Activated T-cell treated with anti-CD3 and anti-CD28 coated beads for 4 hours (primary cell): ENCODE results near the gene CNTNAP2.

ENCODE experiments used
- DNase-seq: peaks from one replicate; pipeline ENCODE4 v3.0.0-alpha.2; 2020

CNTNAP2 gene

DNA sequence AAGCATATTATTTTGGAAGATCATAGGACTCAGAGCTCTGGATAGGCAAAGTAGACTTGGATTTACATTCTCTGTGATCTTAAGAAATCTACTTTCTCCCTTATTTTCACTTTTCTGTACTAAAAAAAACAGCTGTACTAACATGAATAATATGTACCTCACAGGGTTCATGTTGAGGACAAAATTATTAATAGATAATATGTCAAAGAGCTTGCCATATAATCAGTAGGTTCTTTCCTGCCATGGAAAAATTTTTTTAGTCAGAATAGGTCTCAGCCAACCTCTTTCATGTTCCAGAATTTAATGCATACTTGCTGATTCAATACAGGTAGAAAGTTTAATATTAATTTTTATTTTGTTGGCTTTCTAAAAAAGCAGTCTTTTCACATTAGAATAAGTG is 1693.7 kb downstream of the CNTNAP2 start:
- DNase-seq: no peak

DNA sequence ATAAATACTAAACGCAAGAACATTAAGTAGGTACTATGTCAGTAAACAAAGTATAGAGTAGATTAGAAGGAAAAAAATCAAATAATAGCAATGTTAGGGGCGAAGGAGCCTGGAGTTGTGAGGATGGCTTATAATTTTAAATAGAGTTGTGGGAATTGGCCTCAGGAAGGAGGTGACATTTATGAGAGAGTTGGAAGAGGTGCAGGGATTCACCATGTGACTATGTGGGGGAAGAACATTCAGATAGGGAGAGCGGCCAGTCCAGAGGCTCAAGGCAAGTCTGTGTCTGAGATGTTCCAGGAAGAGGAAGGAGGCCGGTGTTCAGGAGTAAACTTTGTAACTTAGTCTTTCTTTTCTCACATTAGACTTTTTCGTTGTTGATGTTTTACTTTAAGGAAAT is 1695.3 kb downstream of the CNTNAP2 start:
- DNase-seq: no peak

DNA sequence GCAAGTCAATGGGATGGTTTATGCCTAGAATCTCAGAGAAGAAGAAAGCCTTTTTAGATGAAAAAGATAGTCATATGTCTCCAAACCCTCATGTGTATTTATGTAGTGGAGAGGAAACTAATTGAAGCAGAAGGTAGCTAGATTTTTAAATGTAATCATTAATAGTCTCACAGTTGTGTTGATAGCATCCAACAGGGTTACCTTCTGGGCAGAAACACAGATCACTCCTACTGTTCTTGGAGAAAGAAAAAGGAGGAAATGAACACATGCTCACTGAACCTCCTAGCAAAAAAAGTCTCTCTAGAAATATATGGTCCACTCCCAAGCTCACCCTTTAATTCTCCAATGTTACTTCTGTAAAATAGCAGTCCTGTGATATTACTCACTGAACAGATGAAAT is 1696.7 kb downstream of the CNTNAP2 start:
- DNase-seq: no peak

DNA sequence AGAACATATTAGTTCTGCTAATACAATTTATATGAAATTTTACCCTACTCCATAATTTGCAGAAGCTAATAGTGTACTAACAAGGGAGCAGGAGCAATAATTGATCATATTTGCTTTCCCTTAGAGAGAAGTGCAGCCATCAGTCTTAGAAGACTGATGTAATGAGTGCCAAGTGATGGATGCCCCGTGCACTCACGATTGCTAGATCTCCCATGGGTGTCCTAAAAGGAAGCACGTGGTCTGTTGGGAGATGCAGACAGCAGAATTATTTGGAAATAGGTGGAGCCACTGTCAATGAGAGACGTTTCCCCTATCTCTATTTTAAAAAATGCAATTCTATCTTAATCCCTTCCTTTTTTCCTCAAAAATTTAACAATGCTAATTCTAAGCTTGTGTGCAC is 1701.7 kb downstream of the CNTNAP2 start:
- no peak for DNase-seq

DNA sequence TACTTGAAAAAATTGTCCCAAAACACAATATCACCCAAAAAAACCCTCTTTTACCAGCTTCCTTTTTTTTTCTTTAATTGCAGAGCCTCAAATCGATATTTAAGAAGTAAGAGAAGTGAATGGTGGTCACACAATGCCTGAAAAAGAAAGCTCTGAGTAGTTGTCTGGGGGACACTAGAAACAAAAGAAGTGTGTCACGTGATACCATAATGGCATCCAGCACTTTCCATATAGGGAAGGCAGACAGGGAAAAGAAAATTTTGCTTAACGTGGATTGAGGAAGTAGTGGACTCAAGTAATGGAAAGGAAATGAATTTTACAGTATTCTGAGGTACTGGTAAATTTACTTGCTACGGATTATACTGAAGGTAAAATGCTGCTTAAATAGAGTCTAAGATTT is 1708.1 kb downstream of the CNTNAP2 start:
- DNase-seq: no peak

DNA sequence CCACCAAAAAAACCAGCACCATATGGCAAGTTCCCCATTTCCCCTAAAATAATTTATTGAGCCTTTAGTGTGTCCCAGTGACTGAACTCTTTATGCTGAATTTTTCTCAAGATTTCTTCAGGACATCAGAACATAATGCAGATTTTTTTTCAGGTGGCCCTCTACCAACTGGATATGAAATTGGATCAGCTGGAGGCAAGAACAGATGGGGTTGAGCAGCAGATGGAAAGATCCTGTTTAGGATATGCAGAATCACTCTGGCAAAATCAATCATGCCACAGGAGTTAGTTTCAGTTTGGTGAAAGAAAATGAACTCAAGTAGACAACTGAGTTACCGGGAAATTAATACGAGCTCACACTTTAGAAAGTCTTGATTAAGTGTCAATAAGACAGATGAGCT is 1712.4 kb downstream of the CNTNAP2 start:
- no peak for DNase-seq

DNA sequence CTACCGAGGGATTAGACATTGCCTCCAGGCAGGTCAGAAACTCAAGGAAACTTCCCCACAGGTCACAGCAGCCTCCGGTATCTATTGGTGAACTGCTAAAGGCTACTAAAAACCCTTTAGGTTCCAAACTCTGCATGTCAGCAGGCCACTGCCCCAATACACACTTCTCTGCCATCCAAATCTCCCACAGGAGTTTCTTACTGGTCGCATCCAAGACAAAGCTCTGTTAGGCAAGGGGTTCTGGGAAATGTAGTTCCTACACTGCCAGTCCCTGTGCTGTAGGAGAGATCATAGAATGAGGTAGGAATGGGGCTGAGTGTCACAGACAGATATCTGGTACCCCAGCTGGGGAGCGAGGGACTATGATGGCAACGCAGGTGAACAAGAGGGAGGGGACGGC is 1717.0 kb downstream of the CNTNAP2 start:
- DNase-seq: no peak

DNA sequence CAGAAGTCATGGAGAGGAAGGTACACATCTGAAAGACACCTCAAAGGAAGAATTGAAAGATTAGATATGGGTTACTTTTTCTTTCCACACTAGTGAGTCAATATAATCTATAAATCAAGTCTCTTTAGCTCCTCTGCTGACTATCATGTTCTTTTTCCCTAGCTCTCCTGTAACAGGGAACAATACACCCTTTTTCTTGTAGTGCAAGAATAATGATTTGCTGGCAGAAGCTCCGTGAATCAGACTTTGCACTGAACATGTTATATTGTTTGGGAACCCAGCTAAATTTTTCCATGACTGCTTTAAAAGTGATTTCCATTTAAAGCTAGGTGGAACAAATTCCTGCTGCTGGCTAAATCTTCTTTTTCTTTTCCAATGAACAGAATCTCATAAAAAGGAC is 1717.4 kb downstream of the CNTNAP2 start:
- DNase-seq: no peak

DNA sequence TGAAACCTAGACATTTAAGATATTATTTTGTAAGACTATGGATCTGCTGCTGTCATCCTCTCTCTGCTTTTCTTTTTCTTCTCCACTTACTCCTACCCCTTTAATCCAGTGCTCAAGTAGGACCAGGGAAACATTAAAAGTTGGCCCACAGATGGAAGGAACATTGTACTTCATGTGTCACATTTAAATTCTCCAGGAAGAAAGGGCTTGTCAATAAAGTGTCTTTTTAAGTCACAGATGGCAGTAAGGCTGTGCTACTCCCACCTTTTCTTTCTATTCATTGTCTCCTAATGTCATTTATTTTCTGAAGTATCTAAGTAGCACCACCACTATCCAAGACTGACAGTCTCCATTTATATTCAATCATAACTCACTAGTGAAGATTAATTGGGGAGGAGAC is 1736.2 kb downstream of the CNTNAP2 start:
- no peak for DNase-seq

DNA sequence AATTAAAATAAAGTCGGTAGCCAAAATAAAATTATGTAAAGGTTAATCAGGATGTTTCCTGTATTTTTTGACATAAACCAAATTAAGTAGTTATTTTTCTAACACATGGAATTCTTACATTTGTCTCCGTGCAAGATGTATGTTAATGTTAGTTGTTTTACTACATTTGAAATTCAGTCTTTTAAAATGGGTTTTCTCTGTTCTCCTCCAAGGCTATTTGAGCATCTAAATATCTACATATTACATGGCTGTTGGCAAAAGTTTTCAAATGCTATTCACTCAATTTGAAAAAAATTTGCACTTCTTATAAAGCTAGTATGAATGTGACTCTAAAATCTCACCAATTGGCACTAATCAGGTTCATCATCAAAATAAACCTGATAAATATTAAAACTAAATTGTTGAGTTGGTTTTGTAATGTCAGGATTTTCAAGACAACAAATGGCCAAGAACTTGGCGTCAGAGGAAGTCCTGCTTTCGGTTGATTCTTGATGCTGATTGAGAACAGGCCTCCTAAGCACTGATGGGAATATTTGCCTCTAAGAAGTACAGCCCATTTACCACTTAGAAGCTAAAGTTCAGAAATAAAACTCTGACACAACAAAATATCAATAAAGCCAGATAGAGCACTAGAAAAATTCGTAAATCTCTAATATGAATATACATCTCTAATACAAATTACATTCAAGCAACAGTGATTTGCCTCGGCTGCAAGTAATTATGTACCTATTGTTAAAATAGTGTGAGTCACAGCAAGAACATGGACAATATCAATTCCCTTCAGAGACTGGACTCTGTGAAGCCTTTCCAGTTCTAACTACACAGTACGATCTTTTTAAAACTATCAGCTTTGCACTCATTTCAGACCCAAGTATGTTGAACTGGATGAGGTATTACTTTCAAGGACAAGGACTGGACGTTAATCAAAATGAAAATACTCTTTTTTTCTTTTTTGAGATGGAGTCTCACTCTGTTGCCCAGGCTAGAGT is 1740.8 kb downstream of the CNTNAP2 start:
- no peak for DNase-seq

DNA sequence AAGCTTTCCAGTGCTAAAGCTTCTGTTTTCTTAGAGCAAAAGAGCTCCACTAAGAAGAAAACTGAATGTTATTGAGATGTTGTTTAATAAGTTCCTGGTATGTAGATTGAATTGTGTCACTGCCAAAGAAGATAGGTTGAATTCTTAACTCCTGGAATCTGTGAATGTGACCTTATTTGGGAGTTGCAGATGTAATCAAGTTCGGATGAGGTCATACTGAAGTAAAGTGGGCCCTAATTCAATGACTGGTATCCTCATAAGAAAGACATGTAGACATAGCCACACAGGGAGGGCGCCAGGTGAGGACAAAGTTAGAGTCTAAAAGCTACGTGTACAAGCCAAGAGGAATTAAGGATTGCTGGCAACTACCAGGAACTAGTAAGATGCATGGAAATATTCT is 1741.8 kb downstream of the CNTNAP2 start:
- no peak for DNase-seq

DNA sequence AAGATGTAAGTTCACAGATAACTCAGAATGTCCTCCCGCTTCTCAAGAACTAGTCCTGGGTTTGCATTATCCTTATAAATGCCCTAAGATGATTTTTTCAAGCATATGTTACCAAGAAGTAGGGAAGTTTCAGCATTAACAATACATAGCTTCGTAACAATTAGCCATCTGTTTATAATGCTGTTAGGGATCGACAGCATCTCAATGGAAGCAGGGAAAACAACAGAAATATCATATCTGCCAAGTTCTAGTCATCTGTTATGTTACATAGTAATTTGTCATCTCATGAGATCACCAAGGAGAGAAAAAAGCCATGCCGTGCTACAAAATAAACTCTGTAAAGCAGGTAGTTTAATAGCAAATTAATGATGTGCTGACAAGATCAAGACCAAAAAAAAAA is 1742.4 kb downstream of the CNTNAP2 start:
- no peak for DNase-seq

DNA sequence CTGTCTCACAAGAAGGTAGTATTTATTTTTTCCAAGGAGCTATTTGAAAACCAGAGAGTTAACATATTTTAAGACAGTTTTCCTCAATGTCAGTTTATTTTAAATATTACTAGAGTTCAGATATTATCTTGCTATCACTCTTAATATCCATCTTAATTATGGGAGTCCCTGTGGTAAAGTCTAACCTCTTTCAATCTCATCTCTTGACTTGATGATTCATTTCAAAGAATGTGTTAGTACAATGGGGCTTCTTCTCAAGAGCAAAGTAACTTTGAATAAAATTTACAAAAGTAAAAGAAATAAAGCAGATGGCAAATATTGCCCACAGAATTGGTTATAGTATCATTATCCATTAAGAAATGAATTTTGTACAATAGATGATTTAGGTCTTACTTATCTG is 1742.9 kb downstream of the CNTNAP2 start:
- DNase-seq: no peak

DNA sequence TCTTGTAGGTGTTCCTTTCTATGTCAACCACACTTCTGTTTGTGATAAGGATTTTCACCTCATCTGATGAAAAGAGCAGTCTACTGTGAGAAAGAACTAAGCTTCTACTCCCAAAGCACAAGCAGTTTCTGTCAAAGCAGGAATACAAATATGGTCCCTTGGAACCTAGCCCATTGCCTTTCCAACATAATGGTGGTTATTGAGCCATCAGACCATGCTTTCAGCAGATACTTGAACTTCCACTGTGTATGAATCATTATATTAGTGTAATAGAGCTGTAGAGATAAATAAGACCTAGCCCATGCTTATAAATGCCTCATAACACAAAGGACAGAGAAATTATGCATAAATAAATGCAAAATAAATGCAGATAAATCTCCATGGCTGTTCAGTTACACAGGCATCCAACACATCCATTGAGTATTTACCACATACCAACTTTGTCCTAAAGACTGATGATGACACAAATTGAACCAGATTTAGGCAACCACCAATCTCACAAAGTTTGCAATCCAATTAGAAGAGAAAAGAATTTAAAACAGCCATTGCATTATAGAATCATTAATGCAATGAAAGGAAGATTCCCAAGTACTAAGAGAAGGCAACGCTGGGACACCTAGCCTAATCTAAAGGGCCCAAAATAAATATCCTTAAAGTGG is 1744.6 kb downstream of the CNTNAP2 start:
- no peak for DNase-seq

DNA sequence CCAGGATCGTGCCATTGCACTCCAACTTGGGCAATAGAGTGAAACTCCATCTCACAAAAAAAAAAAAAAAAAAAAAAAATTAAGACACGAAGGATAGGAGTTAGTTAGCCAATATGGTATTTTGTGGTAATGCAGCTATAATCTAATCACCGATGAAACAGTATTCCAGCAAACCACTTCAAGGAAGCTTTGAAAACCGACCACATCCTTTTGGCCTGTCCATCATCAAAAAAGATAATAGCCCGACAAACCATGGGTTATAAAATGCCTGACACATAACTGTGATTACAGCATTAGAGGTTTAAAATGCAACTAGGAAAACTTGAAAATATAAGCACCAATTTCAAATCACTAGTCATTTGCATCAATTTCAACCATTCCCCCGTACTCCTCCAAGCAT is 1745.3 kb downstream of the CNTNAP2 start:
- no peak for DNase-seq

DNA sequence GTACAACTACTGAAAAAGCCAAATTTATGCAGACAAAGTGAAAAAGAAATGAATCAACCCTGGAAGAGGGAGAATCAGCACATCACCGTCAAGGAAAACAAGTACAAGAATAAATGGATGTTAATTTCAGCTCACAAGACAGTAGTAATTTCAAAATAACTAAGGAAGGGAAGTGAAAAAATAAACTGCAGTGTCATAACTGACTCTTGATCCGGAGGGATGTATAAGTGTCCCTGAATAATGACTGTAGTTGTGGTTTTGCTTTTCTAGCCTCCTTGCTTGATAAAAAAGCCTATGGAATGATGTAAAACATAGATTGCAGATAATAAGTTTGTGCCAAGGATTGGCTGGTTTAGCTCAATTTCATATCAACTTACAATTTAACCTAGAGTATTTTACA is 1752.9 kb downstream of the CNTNAP2 start:
- DNase-seq: no peak

DNA sequence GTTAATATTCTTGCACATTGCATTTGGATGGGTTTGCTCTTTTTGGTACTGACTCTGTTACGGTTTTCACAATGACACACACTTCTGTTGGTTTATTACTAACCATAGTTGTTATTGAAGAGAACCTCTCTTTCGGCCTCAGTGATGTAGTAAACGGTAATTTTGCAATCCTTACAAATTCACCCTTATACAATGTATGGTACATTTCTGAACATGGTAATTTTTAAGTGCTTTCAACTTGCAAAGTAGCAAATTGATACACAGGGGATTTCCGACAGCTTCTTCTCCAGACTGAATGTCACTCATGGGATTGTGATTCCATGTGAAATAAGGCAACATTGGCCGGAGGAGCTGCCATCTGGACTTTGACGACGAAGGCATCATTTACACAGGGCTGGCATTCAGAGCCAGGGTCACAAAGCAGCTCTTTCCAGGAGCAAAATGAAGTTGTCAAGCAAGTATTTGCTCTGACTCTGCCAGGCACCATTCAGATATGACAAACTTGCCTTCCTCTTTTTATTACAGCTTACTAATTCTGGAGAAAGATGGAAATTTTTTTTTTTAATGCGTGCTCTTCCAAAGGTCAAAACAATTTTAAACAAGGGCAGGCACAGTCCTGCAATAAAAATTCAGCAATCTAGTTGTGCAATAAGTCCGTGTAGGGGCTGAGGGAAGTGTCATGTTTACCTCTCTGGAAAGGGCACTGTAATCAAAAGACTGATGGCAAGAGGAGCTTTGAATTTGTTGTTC is 1762.5 kb downstream of the CNTNAP2 start:
- no peak for DNase-seq

DNA sequence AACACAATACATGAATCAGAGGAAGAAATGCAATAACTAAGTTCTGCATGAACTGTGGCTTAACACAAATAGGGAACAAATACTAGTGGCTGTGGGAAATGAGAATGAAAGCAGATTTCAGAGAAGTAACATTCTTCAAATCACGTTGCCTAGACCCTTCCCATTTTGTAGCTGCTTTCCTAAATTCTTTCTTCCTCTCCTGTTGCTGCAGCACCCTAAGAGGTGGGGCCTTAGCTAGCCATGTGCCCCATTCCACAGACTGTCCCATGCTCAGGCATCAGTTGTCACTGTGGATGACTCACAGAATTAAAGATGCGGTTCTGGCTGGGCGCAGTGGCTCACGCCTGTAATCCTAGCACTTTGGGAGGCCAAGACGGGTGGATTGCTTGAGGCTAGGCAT is 1769.3 kb downstream of the CNTNAP2 start:
- no peak for DNase-seq

DNA sequence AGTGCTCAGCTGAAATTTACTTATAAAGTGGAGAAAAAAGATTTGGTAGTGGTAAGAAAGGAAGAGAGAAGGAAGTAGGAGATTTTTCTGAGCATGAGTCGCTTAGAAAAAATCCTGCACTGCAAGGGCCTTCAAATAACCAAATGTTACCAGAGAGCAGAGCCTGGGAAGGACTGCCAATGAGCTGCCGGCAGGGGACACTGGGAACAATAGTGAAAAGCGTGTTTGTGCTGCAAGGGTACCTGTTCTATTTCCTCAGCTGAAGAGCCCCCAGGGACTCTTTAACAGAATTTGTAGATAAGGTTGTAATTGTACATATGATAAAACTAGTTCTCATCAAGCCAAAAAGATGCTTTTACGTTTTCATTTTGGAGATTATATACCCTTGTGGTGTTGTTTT is 1777.7 kb downstream of the CNTNAP2 start:
- DNase-seq: no peak

DNA sequence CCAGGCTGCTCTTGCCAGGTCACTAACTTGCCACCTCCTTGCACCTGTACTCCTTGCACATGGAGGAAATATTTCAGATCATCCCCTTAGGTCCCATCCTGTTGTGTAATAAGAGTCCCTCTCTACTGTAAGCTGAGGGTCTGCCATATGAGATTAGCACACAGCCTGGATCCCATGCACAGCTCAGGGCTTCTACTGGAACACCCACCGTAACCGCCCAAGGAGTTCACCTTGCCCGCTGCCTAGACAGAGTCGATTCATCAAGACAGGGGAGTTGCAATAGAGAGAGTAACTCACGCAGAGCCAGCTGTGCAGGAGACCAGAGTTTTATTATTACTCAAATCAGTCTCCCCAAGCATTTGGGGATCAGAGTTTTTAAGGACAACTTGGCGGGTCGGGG is 1779.5 kb downstream of the CNTNAP2 start:
- DNase-seq: no peak

DNA sequence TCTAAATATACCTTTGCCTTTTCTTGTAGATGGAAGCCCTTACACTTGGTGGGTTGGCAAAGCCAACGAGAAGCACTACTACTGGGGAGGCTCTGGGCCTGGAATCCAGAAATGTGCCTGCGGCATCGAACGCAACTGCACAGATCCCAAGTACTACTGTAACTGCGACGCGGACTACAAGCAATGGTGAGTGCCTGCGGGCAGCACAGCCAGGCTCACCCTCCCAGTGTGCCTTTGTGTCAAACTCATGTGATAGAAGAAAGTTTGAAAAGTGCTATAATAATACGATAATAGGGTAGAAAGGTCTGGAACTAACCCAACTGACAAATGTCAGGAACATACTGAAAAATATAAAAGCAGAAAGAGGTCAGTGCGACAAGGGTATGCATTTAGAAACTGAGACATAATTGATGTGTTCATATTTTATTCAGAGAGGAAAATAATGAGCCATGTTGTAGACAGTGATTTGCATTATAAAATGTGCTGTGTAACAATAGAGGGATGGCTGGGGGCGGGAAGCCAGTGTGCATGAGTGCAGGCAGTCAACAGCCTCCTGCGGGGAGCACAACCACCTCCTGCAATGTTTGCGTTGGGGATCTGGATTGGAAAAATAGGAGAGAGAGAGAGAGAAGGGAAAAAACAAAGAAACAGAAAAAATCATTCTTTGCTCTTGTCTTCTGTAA is 1787.1 kb downstream of the CNTNAP2 start:
- DNase-seq: no peak

DNA sequence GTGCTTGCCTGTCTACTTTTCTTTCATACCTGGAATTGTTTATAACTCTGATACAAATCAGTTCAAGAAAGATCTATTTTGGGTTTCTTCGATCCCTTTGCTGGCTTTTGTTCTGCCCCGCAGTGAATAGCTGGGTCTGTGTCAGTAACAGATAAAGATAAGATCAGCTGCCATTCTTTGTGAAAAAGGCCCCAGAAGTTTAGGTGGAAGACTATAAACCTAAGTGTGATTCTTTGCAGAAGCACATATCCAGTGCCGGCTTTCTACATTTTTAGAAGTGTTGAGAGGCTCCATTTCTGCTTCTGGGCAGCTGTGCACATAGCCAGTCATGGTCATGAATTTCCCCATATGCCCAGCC is 1787.6 kb downstream of the CNTNAP2 start:
- DNase-seq: no peak
